Activated T-helper 1 cell treated with anti-CD3 and anti-CD28 coated beads, Interleukin-12 subunit alpha, Interleukin-12 subunit beta, Interleukin-2, Interleukin-4 antibody, amounts not matched to agents 30 ng/mL and 10 ng/mL and 1 ng/mL, durations not matched to agents 14 hours and 24 hours and 36 hours (primary cell): ENCODE results near the gene DSCAML1. TPM values are rescaled to one million over a fixed set of nuclear protein-coding genes. Genes with fewer than 3 reads are reported as not detected.

Experiments used
- DNase-seq: peaks from one replicate; pipeline ENCODE4 v3.0.0; 2021; ENCODE audit warnings: low spot score
- H3K27ac Mint-ChIP-seq: one replicate; pipeline ENCODE4 v1.8.0; 2021; ENCODE audit warnings: mild to moderate bottlenecking, mixed read lengths
- H3K27me3 Mint-ChIP-seq: one replicate; pipeline ENCODE4 v1.8.0; 2022; ENCODE audit warnings: mild to moderate bottlenecking, moderate library complexity, mixed read lengths; ENCODE audit not compliant: insufficient read depth
- H3K36me3 Mint-ChIP-seq: one replicate; pipeline ENCODE4 v1.8.0; 2021; ENCODE audit warnings: low read depth, mixed read lengths
- H3K4me1 Mint-ChIP-seq: one replicate; pipeline ENCODE4 v1.8.0; 2021; ENCODE audit warnings: low read depth, mixed read lengths
- H3K4me3 Mint-ChIP-seq: one replicate; pipeline ENCODE4 v1.8.0; 2021; ENCODE audit warnings: mild to moderate bottlenecking, moderate library complexity, mixed read lengths
- H3K9me3 Mint-ChIP-seq: one replicate; pipeline ENCODE4 v1.8.0; 2021; ENCODE audit warnings: mixed read lengths
- intact Hi-C: fragments of 100-400 bp; cut with micrococcal nuclease; formaldehyde crosslinking; loops from one replicate; pipeline ENCODE4 v1.15.1; 2024
- total RNA-seq: library from RNA; stranded (reverse); gene quantifications from 2 replicates; pipeline ENCODE4 v1.2.3, GENCODE V29; 2022

Gene DSCAML1
- total RNA-seq, 1 donor from 2014 or later, result not detected

GRCh38 chr11:117827521-117828511, 30.8 kb upstream of the DSCAML1 start:
- Mint-ChIP-seq H3K27me3 (no peaks in the 10 kb centered on the region), H3K4me1 (peaks cover 82% of the 10 kb centered on the region), H3K9me3 (no peaks in the 10 kb centered on the region), H3K36me3 (no peaks in the 10 kb centered on the region), H3K27ac (peak overlapping the region; percentile 87), H3K4me3 (peak overlapping the region; percentile 38)
- intact Hi-C loops, result loop anchor here (1.0 kb wide), 1 partner anchor 10 kb away; no protein-coding TSS in a partner anchor
- DNase-seq, result no peak

GRCh38 chr11:117826832-117827231, 29.8 kb upstream of the DSCAML1 start:
- Mint-ChIP-seq H3K4me3 (no peak overlapping the region), H3K27ac (peak overlapping the region; percentile 37), H3K27me3 (no peaks in the 10 kb centered on the region), H3K9me3 (no peaks in the 10 kb centered on the region), H3K4me1 (peaks cover 82% of the 10 kb centered on the region), H3K36me3 (no peaks in the 10 kb centered on the region)
- DNase-seq, result no peak
- intact Hi-C loops, result no loop called here

DNA sequence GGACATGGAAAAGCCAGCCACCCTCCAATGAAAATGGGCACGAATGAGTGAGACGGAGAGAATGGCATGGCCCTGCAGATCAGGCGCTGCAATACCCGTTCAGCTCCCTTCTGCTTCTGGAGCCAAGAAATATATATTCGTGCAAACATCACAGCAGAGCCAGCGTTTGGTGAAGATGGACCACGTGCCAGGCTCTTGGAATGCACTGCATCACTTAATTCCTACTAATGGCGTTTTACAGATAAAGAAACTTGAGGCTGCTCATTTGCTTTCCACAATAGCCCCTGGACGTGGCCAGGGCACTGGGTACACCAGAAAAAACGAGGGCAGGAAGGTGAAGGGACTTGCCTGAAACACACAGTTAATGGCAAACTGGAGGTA, 29.2 kb upstream of the DSCAML1 start:
- no peak overlapping the region for H3K4me3 Mint-ChIP-seq
- intact Hi-C loops, result no loop called here
- H3K4me1 Mint-ChIP-seq, result peaks cover 82% of the 10 kb centered on the region
- no peaks in the 10 kb centered on the region for H3K27me3 Mint-ChIP-seq
- no peak for DNase-seq
- H3K9me3 Mint-ChIP-seq, result no peaks in the 10 kb centered on the region
- no peaks in the 10 kb centered on the region for H3K36me3 Mint-ChIP-seq
- no peak overlapping the region for H3K27ac Mint-ChIP-seq

DNA sequence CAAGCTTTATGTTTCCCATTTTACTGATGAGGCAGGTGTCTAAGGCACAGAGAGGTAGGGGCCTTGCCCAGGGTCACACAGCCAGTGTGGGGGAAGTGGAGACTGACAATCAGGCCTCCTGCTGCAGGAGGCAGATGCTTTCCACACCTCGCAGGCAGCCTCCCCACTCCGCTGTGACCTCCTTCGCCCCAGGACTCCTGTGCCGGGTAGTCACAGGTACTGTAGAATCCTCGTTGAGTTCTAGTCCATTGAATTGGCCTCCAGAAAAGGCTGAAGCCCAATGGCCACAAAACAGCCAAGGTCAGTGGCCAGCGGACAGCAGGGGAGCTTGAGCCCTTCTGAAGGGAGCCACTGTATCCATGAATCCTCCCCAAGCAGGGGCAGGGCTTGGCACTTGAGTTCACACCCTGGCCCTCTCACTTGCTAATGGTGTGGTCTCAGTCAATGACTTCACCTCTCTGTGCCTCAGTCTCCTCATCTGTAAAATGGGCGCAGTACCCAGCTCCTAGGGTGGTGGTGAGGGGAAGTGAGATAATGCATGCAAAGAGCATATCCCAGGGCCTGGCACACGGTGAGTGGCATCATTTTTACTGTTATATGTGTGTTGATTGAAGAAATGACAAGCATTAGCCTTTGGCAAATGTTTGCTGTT, 28.6 kb upstream of the DSCAML1 start:
- H3K27ac Mint-ChIP-seq, result no peak overlapping the region
- no peak overlapping the region for H3K4me3 Mint-ChIP-seq
- peaks cover 77% of the 10 kb centered on the region for H3K4me1 Mint-ChIP-seq
- DNase-seq, result no peak
- no peaks in the 10 kb centered on the region for H3K36me3 Mint-ChIP-seq
- intact Hi-C loops, result no loop called here
- H3K27me3 Mint-ChIP-seq, result no peaks in the 10 kb centered on the region
- no peaks in the 10 kb centered on the region for H3K9me3 Mint-ChIP-seq

- DNase-seq, result no peak
- Mint-ChIP-seq H3K27ac (peak within 1 kb of the TSS; percentile 70), H3K4me1 (peaks cover 72% of the 10 kb centered on the region), H3K27me3 (no peaks in the 10 kb centered on the region), H3K36me3 (no peaks in the 10 kb centered on the region), H3K9me3 (no peaks in the 10 kb centered on the region), H3K4me3 (no peak within 1 kb of the TSS)
- intact Hi-C loops, result no loop called here
Measured at GRCh38 chr11:117824571-117825537, 27.8 kb upstream of the DSCAML1 start, which contains the start of gene FXYD2. FXYD2 (minus strand) TSS chr11:117824744; CDS start chr11:117824678, 66 bp downstream.

- Mint-ChIP-seq H3K27me3 (no peaks in the 10 kb centered on the region), H3K9me3 (no peaks in the 10 kb centered on the region), H3K4me1 (peaks cover 69% of the 10 kb centered on the region), H3K36me3 (no peaks in the 10 kb centered on the region), H3K27ac (peak overlapping the region; percentile 43), H3K4me3 (no peak overlapping the region)
- DNase-seq, result no peak
- intact Hi-C loops, result no loop called here
Measured at GRCh38 chr11:117823946-117824420, 27.0 kb upstream of the DSCAML1 start.

DNA sequence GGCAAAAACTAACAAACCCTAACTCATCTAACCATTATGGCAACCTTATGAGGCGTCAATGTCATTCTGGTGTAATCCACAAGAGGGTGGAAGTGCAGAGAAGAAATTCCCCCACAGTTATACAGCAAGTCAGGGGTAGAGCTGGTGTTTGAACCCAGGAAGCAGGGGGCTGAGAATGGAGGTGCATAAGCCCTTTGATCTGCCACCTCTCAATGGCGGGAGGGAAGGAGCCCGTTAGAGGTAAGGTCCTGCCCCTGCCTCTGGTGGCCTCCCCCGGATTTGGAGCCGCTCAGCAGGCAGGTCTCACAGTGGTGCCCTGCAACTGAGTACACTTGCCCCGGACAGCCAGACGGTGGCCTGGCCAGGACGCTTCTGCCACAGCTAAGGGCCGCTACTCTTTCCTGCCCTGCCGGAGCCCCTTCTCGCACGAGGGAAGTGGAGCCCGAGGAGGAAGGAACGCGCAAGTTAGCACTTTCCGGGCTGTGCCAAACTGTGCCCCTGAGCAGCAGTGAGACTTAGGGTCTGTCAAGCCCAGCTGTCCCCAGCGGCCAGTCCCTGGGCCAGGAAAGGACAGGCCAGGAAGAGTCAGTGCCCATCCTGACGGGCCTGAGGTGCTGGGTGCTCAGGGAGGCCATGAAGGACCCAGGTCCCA, 26.4 kb upstream of the DSCAML1 start:
- intact Hi-C loops, result no loop called here
- H3K4me3 Mint-ChIP-seq, result peak overlapping the region; percentile 1
- H3K36me3 Mint-ChIP-seq, result peaks cover under 1% of the 10 kb centered on the region
- peaks cover 69% of the 10 kb centered on the region for H3K4me1 Mint-ChIP-seq
- no peak for DNase-seq
- peak overlapping the region; percentile 70 for H3K27ac Mint-ChIP-seq
- H3K9me3 Mint-ChIP-seq, result no peaks in the 10 kb centered on the region
- no peaks in the 10 kb centered on the region for H3K27me3 Mint-ChIP-seq

- Mint-ChIP-seq H3K36me3 (peaks cover 2% of the 10 kb centered on the region), H3K27ac (peak overlapping the region; percentile 70), H3K4me1 (peaks cover 71% of the 10 kb centered on the region), H3K9me3 (no peaks in the 10 kb centered on the region), H3K27me3 (no peaks in the 10 kb centered on the region), H3K4me3 (no peak overlapping the region)
- no peak for DNase-seq
- intact Hi-C loops, result loop anchor here (1.0 kb wide), 2 partner anchors 125 to 231 kb away; no protein-coding TSS in a partner anchor
Measured at GRCh38 chr11:117822074-117823033, 25.3 kb upstream of the DSCAML1 start.

DNA sequence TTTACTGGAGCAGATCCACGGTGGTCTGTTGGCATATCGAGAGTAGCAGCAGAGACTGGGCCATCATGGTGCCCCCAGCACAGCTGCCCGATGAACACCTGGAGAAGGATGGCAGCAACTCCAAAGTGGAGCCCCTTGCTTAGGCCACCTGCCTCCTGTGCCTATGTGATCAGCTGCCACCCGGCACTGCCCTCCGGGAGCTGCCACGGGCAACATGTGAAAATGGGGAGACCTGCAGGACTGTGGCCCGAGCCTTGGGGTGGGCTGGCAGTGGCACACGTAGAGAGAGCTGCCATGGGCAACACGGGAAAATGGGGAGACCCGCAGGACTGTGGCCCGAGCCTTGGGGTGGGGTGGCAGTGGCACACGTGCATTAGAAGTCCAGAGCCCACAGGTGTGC, 24.4 kb upstream of the DSCAML1 start:
- Mint-ChIP-seq H3K27me3 (no peaks in the 10 kb centered on the region), H3K9me3 (no peaks in the 10 kb centered on the region), H3K4me1 (peaks cover 71% of the 10 kb centered on the region), H3K27ac (peak overlapping the region; percentile 40), H3K36me3 (peaks cover 2% of the 10 kb centered on the region), H3K4me3 (no peak overlapping the region)
- no peak for DNase-seq
- intact Hi-C loops, result no loop called here

DNA sequence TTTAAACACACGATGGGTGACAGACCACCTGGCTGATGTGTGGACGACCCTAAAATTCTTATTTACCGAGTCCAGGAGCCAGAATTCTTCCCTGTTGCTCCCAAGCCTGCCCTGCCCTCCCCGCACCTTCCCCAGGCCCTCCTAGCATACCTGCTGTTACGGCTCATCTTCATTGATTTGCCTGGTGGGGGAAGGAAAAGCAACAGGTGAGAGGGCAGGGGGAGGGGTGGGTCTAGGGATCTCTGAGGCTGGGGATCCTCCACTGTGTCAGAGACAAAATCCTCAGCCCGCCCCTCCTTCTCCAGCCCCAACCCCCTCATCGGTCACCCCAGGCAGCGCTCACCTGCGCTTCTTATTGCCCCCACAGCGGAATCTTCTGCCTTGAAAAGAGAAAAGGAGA, 23.5 kb upstream of the DSCAML1 start:
- Mint-ChIP-seq H3K4me3 (no peak overlapping the region), H3K9me3 (no peaks in the 10 kb centered on the region), H3K4me1 (peaks cover 73% of the 10 kb centered on the region), H3K27me3 (no peaks in the 10 kb centered on the region), H3K27ac (no peak overlapping the region), H3K36me3 (peaks cover 2% of the 10 kb centered on the region)
- intact Hi-C loops, result no loop called here
- no peak for DNase-seq

- Mint-ChIP-seq H3K4me3 (no peak overlapping the region), H3K9me3 (no peaks in the 10 kb centered on the region), H3K4me1 (peaks cover 74% of the 10 kb centered on the region), H3K27ac (peak overlapping the region; percentile 98), H3K36me3 (peaks cover 2% of the 10 kb centered on the region), H3K27me3 (no peaks in the 10 kb centered on the region)
- DNase-seq, result no peak
- intact Hi-C loops, result no loop called here
Measured at GRCh38 chr11:117820071-117820470, 23.1 kb upstream of the DSCAML1 start.
